WERI-Rb-1 (cell line): ENCODE measurements around the gene TRRAP.

Experiments
- DNase-seq: peaks from one replicate; pipeline ENCODE4 v3.0.0-alpha.2; 2020
- H3K27ac ChIP-seq: fragments of 250-450 bp; sonication (Bioruptor Pico); 2 replicates; pipeline ENCODE4 v1.5.1; 2020; ENCODE audit warnings: mild to moderate bottlenecking, moderate library complexity
- H3K27me3 ChIP-seq: fragments of 250-450 bp; sonication (Bioruptor Pico); 2 replicates; pipeline ENCODE4 v1.5.1; 2021; ENCODE audit warnings: mild to moderate bottlenecking, low read depth, moderate library complexity; ENCODE audit not compliant: insufficient read depth, severe bottlenecking
- H3K36me3 ChIP-seq: fragments of 250-450 bp; sonication (Bioruptor Pico); 2 replicates; pipeline ENCODE4 v1.5.1; 2020; ENCODE audit warnings: mild to moderate bottlenecking, moderate library complexity
- H3K4me3 ChIP-seq: 2 replicates; pipeline ENCODE4 v1.5.1; 2011; ENCODE audit warnings: low read depth, mild to moderate bottlenecking, control low read depth, low read length
- H3K9me3 ChIP-seq: fragments of 250-450 bp; sonication (Bioruptor Pico); 2 replicates; pipeline ENCODE4 v1.5.1; 2021; ENCODE audit warnings: mild to moderate bottlenecking, moderate library complexity; ENCODE audit not compliant: severe bottlenecking
- TF ChIP-seq, protein P1 (sequence below): IDR thresholded peaks from 2 replicates; pipeline ENCODE4 v1.5.1; 2011; ENCODE audit warnings: low read depth, mild to moderate bottlenecking, control low read depth, inconsistent platforms, low read length

The TRRAP gene

DNA sequence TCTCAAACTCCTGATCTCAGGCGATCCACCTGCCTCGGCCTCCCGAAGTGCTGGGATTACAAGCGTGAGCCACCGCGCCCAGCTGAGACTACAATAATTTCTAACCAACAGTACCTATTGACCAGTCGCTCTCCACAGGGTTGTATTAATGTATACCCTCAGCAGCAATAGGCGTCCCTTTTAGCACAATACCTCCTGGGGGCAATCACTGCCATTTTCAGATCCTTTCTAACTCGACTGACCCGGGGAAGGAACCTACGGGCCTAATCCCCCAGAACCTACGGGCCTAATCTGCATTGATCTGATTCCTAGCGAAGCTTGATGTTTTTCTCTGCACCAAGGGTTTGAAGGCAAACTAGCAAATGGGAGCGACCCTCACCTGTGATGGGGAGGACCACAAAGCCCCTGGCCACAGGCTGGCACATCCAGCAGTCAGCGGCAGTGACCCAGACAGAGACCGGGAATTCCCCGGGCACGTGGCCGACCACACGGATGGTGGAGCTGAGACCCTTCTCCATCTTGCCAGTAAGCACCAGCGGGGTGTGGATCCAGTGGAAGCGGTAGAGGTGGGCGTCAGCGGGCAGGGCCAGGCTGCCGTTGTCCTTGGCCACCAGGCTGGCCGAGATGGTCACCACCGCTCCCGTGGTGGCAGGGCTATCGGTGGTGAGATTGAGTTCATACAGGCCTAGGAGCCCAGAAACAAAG, 15.5 kb upstream of the TRRAP start:
- TF ChIP-seq, protein P1, sequence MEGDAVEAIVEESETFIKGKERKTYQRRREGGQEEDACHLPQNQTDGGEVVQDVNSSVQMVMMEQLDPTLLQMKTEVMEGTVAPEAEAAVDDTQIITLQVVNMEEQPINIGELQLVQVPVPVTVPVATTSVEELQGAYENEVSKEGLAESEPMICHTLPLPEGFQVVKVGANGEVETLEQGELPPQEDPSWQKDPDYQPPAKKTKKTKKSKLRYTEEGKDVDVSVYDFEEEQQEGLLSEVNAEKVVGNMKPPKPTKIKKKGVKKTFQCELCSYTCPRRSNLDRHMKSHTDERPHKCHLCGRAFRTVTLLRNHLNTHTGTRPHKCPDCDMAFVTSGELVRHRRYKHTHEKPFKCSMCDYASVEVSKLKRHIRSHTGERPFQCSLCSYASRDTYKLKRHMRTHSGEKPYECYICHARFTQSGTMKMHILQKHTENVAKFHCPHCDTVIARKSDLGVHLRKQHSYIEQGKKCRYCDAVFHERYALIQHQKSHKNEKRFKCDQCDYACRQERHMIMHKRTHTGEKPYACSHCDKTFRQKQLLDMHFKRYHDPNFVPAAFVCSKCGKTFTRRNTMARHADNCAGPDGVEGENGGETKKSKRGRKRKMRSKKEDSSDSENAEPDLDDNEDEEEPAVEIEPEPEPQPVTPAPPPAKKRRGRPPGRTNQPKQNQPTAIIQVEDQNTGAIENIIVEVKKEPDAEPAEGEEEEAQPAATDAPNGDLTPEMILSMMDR, result no peak

DNA sequence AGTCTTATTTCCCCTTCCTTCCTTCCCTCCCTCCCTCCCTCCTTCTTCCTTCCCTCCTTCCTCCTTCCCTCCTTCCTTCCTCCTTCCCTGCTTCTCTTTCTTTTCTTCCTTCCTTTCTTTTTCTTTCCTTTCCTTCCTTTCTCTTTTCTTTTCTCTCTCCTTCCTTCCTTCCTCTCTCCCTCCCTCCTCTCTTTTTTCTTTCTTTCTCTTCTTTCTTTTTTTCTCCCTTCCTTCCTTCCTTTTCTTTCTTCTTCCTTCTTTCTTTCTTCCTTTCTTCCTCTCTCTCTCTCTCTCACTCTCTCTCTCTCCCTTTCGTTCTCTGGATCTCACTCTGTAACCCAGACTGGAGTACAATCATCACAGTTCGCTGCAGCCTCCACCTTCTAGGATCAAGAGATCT, 14.7 kb upstream of the TRRAP start:
- Histone ChIP-seq H3K36me3 (no peaks in the 10 kb centered on the region), H3K4me3 (no peak overlapping the region), H3K9me3 (no peaks in the 10 kb centered on the region), H3K27ac (no peak overlapping the region), H3K27me3 (no peaks in the 10 kb centered on the region)
- DNase-seq, result no peak
- TF ChIP-seq, protein P1, result no peak

More for the DNA sequence above, 15.5 kb upstream of the TRRAP start:
- H3K27ac ChIP-seq, result peak overlapping the region; percentile 63
- H3K9me3 ChIP-seq, result no peaks in the 10 kb centered on the region
- H3K4me3 ChIP-seq, result no peak overlapping the region; the same call in 1 of the 2 replicates
- H3K36me3 ChIP-seq, result no peaks in the 10 kb centered on the region
- DNase-seq, result peak; percentile 59
- H3K27me3 ChIP-seq, result no peaks in the 10 kb centered on the region

DNA sequence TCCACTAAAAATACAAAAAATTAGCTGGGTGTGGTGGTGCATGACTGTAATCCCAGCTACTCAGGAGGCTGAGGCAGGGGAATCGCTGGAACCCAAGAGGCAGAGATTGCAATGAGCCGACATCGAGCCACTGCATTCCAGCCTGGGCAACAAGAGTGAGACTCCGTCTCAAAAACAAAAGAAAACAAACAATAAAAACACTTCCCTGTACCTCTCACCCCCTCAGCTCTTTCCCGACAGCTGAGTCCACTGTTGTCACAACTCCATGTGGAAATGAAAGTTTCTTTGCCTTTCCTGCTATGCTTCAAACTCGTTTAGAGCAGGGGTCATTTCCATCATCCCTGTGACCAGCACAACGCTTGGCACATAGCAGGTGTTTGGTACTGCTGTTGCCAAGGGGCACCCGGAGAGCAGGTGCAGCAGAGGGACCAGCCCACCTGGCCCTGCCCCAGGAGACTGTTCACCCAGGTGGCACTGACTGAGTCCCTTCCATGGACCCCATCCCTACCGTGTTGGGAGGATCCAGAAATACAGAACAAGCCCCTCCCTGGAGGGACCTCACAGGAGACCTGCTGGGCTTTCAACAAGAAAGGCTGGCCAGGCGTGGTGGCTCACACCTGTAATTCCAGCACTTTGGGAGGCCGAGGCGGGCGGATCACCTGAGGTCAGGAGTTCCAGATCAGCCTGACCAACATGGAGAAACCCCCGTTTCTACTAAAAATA, 13.4 kb upstream of the TRRAP start:
- H3K36me3 ChIP-seq, result no peaks in the 10 kb centered on the region
- TF ChIP-seq, protein P1, result no peak
- H3K4me3 ChIP-seq, result no peak overlapping the region
- H3K9me3 ChIP-seq, result no peaks in the 10 kb centered on the region
- no peak for DNase-seq
- H3K27me3 ChIP-seq, result no peaks in the 10 kb centered on the region
- no peak overlapping the region for H3K27ac ChIP-seq

DNA sequence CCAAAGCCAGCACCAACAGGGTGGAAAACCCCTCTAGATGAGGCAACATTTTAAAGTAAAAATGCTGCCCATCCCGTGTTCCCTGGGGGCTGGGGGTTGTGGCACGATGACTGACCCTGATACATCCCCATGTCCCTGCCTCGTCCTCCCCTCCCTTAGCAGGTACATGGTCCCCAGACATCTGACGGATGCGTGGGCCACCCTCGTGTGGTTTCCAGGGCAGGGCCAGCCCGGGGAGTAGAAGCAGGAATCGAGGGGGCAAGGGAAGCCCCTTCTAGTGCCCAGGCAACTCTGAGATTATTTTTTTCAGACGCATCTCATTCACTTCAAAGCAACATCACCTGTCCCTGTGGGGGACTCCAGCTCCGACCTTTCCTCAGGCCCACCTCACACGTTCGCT, 12.0 kb upstream of the TRRAP start:
- Histone ChIP-seq H3K27ac (peak overlapping the region; percentile 70), H3K36me3 (no peaks in the 10 kb centered on the region), H3K27me3 (no peaks in the 10 kb centered on the region), H3K9me3 (no peaks in the 10 kb centered on the region), H3K4me3 (no peak overlapping the region)
- no peak for DNase-seq
- TF ChIP-seq, protein P1, result no peak

DNA sequence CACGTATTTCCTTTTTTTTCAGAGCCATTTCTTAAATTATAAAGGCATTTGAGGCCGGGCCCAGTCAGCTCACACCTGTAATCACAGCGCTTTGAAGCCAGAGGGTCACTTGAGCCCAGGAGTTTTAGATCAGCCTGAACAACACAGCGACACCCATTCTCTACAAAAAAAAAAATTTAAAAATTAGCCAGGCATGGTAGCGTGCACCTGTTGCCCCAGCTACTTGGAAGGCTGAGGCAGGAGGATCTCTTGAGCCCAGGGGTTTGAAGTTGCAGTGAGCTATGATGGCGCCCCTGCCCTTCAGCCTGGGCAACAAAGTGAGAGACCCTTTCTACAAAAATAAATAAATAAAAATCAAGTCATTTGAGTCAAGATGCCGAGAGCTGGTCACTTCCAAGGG, 11.6 kb upstream of the TRRAP start:
- DNase-seq, result no peak
- Histone ChIP-seq H3K27ac (peak overlapping the region; percentile 70), H3K36me3 (no peaks in the 10 kb centered on the region), H3K4me3 (no peak overlapping the region), H3K27me3 (no peaks in the 10 kb centered on the region), H3K9me3 (no peaks in the 10 kb centered on the region)
- TF ChIP-seq, protein P1, result no peak
